ENCODE measurements around the gene STXBP6.

STXBP6 gene

DNA sequence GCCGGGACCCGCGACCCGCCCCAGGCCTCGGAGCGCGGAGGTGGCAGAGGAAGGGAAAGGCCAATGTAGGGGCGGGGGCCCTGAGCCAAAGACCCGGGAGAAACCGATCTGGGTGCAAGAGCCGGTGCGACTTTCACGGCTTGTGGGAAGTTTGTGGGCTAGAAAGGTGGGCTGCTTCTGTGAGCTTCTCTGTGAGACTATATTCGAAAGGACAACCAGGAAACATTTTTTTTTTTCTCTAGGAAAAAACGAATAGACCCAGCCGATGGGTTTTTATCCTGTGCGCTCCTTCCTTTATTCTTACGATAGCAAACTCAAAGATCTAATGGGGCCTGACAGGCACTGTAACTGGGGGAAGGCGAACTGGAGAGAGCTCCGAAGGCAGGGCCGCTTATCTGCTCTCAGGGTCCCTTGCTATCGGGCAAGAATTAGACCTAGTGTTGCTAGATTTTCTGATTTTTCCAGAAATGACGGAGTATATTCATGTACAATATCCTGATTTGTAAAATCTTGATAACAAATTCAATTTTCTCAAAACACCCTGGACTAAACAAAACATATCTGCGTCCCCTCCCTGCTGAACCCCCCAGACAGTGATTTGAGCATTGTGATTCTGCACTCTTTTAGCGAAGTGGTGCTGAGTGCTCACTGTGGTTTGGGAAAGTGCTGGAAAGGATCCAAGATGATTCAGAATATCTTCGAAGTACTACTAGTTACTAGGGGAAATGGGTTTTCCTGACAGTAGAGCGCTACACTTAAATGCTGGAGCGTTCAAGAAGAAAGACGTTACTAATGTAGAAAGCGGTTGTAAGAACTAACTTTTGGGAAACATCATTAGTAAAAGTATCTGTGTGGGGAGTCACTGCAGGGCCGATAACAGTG, 563 bp upstream of the STXBP6 start:
- no peak for DNase-seq

DNA sequence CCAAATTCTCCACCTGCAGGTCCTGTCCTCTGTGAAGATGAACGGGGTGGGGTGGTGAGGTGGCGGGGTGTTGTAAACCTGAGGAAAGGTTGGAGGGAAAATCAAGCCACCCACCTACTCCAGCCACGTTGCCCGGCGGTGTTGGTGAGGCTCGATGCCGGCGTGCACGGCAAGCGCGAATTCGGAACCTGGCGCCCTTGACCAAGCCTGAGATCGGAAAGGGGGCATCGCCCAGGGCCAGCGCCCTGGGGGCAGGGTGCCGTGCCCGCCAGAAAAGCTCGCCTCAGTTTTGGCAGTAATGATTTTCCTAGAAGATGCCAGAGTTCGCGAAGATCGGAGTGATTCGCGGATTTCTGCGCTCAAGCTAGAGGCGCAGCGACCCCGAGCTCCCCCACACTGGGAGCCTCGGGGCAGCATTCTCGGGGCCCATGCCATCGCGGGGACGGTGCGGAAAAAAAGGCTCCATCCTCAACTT, 817 bp downstream of the STXBP6 start:
- DNase-seq: no peak

DNA sequence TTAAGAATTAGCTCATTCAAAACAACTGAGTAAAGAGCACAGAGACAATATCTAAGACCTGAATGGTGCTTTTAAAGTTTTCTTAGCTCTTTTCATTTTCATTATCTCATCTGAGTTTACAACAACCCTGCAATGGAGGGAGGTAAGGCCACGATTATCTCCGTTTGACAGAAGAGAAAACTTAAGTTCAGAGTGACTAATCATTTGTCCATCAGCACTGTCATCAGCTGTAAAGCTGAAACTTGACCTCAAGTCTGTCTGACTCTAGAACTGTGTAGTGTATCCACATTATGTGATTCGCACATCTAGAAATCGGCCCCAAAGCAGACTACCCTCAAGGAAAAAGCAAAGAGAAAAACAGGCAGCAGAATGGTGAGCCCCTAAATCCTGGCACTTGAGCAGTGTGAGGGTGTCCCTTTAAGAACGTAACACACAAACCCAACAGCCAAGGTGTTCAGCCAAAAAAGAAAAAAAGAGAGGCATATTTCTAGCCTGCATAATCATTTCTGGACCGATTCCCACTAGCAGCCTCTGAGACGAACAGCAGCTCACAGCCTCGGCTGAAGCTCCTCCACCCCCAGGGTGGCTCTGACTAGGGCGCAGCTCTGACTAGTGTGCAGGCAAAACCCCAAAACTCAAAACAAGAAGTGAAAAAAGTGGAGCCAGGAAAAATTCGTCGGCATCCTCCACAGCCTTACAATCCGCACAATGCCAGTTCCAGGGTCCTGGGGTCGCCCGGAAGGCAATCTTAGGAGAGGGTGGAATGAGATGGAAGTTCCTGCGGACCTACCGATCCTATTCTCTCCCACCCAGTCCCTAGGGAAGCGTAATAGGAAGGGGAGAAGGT, 1.6 kb downstream of the STXBP6 start:
- no peak for DNase-seq

DNA sequence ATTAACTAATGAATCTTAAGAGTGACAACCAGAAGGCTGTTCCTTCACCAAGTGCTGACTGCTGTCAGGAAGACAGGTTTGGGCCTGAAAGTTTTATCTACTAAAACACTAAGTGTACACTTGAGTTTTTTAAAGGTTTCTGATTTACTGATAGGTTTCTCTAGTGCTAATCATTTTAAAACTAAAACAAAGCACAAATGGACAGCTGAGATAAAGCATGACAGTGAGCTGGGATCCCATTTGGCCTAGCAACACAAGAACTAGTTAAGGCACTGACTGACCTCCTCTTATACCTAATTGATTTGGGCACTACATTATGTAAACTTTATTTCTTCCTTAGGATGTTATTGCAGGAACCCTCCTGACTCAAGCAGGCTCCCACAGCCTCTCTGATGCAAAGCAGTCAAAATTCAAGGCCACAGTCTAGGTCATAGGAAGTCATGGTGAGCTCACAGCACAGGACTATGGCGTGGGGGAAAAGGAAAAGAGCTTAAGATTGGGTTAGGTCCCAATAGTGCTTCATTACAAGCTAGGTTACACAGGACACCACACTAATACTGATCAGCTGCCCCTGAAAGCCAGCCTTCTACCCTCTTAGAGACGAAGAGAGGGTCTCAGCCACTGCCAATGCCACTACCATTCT, 3.5 kb downstream of the STXBP6 start:
- no peak for DNase-seq

DNA sequence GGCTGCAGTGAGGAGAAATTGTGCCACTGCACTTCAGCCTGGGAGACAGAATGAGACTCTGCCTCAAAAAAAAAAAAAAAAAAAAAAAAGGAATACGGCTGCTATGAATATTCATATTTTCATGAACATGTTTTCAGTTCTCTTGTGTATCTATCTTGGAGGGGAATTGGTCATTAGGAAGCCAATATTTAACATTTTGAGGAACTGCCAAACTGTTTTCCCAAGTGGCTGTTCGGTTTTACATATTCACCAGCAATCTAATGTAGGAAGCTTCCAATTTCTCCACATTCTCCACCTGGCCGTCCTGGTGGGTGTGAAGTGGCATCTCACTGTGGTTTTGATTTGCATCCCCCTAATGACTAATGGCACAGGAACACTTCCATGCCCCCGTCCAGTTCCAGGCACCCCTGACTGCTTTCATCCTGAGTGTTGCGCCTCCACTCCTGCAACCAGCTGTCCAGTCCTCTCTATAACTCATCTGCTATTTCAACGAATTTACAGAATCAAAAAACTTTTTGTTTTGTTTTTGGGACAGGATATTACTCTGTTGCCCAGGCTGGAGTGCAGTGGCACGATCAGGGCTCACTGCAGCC, 5.7 kb downstream of the STXBP6 start:
- no peak for DNase-seq

DNA sequence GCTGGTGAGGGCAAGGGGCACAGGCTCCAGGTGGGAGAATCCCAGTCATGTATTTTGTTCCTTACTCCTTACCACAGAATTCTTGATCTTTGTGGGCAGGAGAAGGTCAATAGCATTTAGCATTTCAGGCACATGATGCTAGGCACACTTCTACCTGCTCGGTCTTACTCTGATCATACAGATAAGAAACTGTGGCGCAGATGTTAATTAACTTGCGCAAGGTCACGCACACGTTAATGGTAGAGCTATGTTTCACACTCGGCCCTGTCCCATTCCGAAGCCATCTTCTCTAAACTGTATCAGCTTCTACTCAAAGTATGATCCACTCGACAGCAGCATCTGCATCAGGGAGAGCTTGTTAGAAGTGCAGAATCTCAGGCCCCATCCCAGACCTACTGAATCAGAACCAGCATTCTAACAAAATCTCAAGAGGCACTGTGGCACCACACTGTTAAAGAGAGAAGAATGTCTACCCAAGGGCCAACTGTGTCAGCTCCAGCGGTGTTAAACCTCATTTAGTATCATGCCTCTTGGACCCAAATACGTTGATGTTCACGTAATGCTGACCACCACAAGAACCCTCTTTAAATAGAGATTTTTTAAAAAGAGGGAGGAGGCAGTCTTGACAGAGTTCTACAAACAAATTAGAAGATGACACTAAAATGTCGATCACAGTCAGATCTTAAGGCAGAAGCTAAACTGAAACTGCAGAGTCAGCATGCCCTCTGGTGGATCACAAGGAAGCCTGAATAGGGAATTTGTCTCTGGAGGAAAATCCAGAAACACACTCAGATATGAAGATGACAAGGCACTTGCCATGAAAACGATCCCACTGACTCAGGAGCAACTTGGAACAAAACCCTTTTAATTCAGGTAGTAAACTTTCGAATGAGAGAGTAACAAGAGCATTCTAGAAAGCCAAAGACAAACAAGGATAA, 7.3 kb downstream of the STXBP6 start:
- DNase-seq: no peak

DNA sequence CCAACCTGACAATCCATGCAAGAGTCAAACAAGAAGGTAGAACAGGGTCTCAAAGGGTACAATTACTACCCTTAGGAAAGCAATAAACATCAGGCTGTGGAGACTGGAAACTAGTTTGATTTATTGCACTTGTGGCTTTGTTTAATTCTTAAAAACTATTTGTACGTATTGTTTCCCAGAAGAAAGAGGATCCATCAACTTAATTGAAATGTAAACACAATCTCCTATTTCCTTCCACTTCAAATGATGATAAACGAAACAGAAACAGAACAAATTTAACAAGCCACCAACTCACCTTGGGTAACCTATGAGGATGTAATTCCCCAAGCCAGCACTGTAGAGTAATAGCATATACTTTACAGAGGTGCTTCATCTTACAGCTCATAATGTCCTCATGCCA, 8.0 kb downstream of the STXBP6 start:
- no peak for DNase-seq

DNA sequence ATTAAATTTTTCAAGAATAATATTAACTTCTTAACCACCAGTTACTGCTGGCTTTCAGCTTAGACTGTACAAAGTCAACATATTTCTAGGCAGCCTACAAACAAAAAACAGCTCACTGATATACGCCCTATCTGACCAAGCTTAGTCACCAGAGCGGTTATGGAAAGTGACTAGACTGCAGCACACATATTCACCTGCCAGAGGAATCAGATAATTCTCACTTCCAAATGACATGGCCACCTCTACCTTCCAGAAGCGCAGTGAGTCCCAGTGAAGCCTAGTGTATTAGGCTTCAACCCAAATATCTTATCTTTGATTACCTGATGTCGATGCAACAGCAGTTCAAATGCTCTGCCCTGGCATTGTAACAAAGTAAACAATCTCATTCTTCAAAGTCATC, 8.5 kb downstream of the STXBP6 start:
- DNase-seq: no peak

DNA sequence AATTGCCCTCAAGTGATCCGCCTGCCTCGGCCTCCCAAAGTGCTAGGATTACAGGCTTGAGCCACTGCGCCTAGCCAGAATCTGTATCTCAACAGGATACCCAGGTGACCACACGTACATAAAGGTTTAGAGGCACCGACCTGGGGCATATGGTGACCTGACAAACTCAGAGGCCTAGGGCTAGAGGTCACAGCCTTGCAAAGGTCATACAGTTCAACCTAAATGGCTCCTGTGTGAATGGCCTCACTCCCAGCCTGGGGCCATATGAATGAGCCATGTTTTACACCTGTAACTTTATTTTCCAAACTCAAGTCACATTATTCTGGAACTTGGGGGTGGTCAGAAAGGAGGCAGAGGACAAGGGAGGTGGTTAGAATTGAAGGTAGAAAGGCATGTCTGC, 10.0 kb downstream of the STXBP6 start:
- DNase-seq: no peak

DNA sequence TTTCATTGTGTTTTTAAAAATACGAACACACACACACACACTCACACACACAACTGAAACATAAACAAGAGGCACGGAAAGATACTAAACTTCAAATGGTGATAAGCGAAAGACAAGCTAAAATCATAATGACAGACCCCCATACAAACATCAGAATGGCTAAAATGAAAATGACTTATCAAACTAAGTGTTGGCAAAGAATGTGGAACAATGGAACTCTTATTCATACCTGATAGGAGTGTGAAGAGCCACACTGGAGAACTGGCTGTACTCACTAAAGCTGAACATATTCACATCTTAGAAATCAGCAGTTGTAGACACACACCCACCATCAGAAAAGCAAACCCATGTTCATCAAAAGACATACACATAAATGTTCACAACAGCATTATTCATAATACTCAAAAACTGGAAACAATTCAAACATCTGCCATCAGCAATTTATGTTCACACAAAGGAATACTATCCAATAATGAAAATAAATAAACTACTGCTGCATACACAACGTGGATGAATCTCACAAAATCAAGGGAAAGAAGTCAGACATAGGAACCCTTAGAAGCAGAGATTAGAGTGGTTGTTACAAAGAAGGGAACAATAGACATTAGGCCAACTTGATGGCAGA, 11.8 kb downstream of the STXBP6 start:
- no peak for DNase-seq

DNA sequence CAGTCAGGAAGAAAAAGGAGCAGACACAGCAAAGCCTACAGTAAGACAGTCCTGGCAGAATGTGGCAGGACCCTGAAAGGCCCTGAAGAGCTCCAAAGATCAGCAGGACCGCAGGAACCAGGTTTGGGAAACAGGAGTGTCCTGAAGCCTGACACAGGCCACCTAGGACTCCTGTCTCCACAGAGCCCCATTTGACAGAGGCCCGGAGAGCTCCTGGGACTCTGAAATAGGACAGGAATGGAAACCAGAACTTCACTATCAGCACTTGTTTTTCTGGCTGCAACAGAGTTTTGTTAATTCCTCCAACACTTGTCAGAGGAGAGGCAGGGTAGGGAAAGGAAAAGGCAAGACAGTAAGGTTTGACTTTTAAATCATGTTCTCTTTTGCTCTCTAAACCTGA, 12.9 kb downstream of the STXBP6 start:
- DNase-seq: no peak

DNA sequence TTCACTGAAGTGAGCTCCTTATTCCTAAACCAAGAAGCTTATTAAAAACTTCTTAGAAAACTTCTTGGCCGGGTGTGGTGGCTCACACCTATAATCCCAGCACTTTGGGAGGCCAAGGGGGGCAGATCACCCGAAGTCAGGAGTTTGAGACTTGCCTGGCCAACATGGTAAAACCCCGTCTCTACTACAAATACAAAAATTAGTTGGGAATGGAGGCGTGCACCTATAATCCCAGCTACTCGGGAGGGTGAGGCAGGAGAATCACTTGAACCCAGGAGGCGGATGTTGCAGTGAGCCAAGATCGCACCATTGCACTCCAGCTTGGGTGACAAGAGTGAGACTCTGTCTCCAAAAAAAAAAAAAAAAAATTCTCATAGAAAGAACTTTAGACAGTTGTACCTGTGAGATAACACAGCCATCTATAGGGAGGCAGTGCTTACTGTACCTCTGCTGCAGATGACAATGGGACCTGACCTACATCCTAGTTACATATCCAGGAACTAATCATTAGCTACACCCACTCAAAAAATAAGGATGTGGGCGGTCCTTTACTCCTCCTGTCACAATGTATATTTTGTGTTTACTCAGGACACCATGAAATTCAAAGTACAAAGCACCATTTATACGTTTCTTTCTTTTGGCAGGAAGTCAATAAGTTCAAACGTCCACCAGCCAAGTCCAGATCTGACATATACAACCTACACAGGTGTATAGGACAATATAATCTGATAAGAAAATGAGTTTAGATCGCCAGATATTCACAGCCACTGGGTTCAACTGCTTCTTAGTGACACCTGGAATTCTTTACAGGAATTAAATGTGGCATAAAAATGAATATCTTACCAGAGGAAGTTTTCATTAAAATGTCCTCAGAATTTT, 14.9 kb downstream of the STXBP6 start:
- no peak for DNase-seq

DNA sequence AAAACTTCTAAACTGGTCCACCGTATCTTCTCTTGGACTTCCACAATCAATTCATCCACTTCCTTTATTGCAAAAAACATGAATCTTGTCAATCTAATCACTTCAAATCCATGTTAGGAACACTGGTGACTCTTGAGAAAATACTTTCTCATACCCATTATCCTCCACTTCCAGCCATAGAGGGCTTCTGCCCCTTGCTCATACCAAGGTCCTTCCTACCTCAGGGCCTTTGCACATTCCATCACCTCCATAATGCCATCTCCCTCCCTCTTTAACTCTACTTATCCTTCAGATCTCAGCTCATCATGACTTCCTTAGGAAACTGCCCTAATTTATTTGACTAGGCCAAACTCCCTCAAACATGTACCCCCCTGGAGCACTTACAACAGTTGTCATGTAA, 16.6 kb downstream of the STXBP6 start:
- no peak for DNase-seq

DNA sequence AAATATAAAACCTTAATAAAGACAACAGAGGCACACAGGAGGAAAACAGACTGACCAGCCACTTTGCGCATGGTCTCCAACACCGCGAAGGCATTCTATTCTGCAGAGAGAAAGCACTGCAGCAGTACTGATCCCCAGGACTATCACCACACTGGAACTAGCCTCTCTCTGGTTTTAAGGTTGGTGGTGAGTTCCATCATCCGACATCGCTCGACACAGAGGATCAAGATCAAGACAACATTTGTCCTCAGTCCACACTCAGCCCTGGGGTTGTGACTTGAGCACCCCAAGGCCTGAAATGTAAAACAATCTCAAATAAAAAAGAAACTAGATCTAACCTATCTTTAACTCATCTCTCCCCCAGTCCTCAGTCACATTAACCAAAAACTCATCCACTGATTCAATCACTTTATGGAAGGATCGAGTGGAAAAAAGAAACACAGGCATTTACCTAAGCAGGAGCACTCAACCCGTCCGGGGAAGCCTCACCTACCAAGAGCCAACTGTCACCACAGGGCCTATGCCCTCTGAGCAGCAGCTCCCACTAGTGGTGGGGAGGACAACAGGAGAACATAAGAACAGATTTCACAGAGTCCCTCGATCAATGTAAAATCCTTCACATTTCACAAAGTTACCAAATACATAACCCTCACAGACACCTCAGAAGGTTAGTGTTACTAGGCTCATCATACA, 17.7 kb downstream of the STXBP6 start:
- DNase-seq: no peak

DNA sequence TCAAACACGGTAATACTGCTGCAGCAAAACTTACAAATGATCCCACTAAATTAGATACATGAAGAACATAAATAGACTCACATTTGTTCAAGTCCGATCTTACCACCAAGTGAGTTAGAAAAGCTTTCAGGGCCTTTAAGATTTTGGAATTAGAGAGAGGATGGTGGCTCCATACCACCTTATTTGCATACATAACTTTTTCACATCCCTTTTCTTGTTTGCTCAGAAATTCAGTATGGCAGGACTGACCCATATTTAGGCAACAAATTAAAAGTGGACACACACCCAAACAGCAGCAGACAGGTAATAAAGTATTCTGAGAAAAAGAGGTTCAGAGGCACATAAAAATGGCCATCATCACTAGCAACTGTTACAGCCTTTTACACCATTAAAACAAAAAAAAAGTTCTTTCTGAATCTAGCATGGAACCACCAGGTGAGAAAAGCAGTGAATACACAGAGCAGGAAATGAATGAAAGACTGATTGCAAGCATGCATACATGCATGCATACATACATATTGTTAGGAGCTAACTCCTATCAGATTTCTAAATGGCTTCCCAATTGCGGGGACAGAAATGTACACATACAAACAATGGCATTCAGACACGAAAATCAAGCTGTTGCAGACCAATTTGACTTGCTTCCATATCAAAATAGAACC, 23.3 kb downstream of the STXBP6 start:
- DNase-seq: no peak

DNA sequence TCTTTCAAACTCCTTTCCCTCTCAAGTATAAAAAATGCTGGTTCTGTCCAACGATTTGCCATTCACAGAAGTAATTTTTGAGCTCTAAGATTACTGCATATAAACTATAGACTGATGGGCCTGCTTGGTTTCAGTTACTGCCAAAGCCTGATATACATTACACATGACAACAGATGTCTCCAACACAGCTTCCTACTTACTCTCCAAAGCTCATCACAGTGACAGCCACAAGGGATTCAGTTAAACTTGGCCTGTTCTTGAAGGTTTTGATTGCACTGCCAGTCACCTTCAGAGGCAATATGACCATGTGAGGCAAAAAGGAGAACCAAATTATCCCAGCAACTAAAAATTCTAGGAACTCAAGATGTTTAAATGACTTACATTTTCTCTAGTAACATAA, 30.1 kb downstream of the STXBP6 start:
- DNase-seq: no peak

DNA sequence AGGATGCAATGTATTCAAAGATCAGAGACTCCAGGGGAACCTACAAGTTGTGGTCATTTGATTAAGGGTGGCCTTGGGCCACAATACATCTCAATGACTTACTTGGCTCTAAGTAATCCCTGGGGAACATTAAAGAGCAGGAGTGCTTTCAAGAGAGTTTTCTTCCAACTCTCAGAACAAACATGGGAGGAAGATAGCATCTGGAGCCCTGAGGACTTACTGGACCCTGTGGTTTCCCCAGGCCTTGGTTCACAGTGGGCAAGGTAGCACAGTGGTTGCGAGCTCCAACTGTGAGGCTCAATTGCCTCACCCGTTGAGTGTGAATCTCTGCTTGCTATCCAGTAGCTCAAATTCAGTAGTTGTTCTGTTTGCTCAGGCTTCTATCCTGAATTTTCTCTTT, 32.4 kb downstream of the STXBP6 start:
- no peak for DNase-seq

DNA sequence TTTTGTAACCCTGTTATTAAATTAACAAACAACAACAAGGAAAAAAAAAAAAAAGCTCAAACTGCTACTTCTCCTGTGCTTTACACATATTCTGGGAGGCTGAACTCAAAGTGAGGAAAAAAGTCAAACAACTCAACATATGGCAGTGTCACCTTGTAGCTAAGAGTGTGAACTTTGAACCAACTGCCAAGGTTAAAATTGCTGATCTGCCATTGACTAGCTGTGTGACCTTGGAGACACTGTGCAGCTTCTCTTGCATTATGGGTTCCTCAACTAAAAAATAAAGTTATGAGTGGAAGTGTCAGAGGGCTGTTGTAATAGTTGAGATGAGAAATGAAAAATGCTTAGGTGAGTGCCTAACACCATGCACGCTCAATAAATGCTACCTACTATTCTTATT, 34.2 kb downstream of the STXBP6 start:
- DNase-seq: no peak

DNA sequence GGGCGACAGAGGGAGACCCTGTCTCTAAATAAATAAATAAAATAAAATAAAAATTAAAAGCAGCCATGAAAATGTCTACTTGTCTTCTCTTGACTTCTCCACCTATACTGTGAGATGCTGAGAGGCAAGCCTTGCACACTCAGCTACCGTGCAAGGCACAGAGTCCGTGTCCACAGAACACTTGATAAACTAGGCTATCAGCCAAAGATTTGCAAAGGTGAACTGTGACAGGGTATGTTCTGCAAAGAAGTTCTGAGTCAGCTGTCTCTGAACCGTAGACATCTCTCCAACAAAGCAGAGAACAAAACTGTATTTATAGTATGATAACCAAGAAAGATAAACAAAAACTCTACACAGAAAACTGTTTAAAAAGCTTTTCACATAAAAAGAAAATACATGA, 35.5 kb downstream of the STXBP6 start:
- DNase-seq: no peak

Data from activated CD4-positive, alpha-beta T cell treated with anti-CD3 and anti-CD28 coated beads for 1 hour (primary cell).